Endometrial microvascular endothelial cells (primary cell): ENCODE measurements around the gene PIP5KL1. TPM values are rescaled to one million over a fixed set of nuclear protein-coding genes. Genes with fewer than 3 reads are reported as not detected.

Experiments
- in situ Hi-C: cut with HindIII; loops from 2 replicates; pipeline ENCODE4 v1.10.0; 2017; ENCODE audit warnings: low sequenced_read_pairs, low pct_unique_long_range_greater_than_20kb; ENCODE audit errors: inconsistent ontology term
- total RNA-seq: library from RNA; depleted of rRNA; stranded (reverse); fragments of >200 nt; gene quantifications from one replicate; pipeline ENCODE4 v1.2.3, GENCODE V29; 2015; ENCODE audit errors: inconsistent ontology term

The PIP5KL1 gene
- total RNA-seq, 1 donor from 2014 or later = not detected

DNA sequence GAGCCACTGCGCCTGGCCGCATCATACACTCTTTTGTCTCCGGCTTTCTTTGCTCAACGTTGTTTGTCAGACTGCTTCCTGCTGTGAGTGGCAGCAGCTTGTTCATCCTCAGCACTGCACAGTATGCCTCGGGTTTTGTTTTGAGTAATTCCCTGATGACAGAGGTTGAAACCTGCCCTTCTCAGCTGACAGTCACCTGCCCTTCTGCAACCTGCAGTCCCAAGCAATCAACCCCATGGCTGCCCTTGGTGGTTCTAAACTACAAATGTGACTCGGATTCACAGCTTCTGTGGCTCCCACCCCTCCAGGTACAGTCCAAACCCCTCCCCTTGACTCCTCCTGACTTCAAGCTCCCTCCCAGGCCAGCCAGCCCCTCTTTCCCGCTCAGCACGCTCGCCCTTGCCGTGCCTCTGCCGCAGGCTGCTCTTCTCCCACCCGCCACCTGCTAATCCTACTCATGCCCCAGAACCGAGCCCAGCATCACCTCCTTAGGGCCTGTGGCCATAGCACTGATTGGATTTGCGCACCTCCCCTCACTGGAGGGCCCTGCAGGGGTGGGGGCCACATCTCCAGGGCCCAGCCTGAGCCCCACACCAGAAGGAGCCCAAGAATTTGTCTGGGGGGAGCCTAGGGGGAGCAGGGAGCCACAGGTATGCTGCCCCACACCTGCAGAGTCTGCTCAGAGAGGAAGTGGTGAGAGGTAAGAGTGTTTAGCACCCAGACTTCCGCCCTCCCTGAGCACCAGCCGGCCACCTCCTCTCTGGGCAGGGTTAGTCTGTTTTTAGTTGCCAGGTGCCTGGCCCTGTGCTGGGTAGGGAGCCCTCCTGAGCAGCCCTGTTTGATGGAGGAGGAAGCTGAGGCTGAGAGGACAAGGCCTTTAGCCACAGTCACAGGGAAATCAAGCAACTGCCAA lies 40.1 kb upstream of the PIP5KL1 start:
- in situ Hi-C loops = no loop called here

- in situ Hi-C loops = no loop called here
Observed at GRCh38 chr9:127968700-127969383, 38.3 kb upstream of the PIP5KL1 start.

- in situ Hi-C loops = no loop called here
Observed at GRCh38 chr9:127968042-127968441, 37.5 kb upstream of the PIP5KL1 start.

- in situ Hi-C loops = no loop called here
Observed at GRCh38 chr9:127967151-127967809, 36.7 kb upstream of the PIP5KL1 start.

DNA sequence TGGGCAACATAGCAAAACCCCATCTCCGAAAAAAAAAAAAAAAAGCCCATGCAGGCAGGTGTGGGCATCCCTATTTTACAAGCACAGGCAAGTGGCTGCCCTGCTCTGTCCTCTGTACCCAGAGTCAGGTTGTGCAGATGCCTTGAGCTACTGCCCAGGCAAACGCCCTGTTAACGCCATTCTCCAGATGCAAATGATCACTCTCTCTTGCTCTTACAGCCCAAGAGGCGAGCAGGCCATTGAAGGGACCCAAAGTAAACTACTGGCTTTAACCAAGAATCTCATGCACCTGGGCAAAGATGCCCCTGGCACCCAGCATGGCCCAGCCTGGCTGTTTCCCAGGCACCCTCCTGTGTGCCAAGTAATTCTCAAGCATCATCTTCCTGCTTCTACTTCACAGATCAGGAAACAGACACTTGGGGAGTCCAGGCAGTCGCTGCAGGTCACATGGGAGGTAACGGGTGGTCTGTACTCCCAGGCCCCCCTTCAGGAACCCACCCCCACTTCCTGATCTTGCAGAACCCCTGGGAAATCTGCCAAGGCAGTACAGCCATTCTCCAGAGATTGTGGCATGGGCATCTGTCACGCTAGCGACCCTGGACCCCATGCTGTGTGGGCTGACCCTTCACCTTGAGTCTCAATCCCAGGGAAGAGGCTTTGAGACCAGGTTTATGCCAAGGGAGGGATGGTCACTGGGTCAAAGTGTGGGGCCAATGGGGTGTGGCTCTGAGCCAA lies 36.0 kb upstream of the PIP5KL1 start:
- in situ Hi-C loops = no loop called here

- in situ Hi-C loops = no loop called here
Observed at GRCh38 chr9:127965953-127966352, 35.4 kb upstream of the PIP5KL1 start.

GRCh38 chr9:127963359-127964064 lies 32.9 kb upstream of the PIP5KL1 start:
- in situ Hi-C loops = no loop called here

DNA sequence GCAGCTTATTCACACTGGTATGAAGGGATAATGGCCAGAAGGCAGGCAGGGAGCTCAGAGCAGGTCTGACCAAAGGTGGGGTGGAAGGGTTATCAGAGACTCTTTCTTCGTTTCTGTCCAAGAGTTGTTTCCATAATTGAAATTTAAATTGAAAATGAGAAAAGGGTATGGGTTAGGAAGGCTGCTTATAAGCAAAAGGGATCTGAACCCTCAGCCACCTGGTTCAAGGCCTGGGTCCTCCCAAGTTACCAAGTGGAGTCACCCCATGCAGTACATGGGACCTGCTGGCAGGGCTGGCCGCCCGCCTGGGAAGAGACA lies 32.4 kb upstream of the PIP5KL1 start:
- in situ Hi-C loops = no loop called here

GRCh38 chr9:127962278-127962677 lies 31.7 kb upstream of the PIP5KL1 start:
- in situ Hi-C loops = no loop called here

DNA sequence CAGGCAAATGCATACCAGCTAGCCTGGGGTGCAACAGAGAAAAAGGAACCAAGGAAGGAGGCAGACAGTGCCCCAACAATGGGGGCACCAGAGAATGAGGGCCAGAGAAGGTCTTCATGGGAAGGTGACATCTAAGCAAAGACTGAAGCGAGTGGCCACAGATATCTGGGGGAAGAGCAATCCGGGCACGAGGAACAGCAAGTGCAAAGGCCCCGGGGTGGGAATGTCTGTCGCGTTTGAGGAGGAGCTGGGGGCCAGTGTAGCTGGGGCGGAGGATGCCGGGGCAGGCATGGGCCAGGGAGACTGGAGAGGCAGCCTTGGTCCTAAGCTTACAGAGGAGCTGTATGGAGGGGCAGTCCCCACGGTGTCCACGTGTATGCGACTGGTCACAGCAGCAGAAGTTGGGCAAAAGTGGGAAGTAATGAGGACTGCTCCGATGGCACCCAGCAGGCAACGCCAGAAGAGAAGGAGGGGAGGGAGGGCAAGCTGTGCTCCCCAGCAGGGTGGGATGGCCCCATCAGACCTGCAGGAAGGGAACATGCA lies 31.1 kb upstream of the PIP5KL1 start:
- in situ Hi-C loops = no loop called here

DNA sequence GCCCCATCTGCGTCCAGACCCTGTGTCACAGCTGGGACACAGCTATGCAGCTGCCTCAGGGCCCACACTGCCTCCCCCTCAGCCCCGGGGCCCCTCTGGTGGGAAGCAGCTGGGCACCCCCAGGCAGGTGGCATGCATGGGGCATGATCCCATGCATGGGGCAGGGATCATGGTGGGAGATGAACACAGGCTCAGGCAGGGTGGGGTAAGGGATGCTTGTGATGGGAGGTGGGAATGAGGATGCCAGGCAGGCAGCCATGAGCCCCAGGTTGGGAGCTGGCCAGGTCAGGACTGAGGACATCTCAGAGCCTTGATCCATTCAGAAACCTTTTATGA lies 30.5 kb upstream of the PIP5KL1 start:
- in situ Hi-C loops = no loop called here

GRCh38 chr9:127960410-127961154 lies 30.0 kb upstream of the PIP5KL1 start:
- in situ Hi-C loops = no loop called here

DNA sequence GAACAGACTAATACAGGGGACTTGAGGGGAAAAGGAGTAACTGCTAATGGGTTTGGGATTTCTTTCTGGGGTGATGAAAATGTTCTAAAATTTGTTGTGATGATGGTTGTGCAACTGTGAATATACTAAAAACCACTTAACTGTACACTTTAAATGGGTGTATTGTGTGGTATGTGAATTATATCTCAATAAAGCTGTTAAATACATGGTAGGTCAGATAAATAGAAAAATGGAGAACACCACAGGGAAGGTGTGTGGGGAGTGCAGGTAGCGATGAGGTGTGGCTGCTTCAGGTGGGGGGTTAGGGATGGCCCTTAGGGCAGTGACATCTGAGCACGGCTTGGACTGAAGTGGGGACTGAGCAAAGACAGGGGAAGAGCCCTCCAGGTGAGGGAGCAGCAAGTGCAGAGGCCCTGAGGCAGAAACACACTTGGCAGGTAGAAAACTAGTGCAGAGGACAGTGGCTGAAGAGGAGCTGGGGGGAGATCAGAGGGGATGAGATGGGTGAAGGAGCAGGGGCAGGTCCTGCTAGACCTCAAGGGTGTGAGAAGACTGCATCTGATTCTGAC lies 29.3 kb upstream of the PIP5KL1 start:
- in situ Hi-C loops = no loop called here

DNA sequence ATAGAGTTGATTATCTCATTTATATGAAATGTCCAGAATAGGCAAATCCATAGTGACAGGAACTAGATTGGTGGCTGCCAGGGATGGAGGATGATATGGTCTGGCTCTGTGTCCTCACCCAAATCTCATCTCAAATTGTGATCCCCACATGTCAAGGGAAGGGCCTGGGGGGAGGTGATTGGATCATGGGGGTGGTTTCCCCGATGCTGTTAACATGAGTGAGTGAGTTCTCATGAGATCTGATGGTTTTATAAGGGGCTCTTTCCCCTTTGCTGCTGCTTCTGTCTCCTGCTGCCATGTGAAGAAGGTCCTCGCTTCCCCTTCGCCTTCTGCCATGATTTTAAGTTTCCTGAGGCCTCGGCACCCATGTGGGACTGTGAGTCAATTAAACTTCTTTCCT lies 28.8 kb upstream of the PIP5KL1 start:
- in situ Hi-C loops = no loop called here

DNA sequence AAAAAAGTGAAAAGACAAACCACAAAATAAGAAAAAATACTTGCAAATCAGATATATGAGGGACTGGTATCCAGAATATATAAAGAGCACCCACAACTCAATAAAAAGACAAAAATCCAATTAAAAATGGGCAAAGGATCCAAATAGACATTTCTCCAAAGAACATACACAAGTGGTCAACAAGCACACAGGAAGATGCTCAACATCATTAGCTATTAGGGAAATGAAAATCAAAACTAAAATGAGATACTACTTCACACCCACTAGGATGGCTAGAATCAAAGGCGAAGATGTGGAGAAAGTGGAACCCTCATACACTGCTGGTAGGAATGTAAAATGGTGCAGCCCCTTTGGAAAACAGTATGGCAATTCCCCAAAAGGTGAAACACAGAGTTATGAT lies 28.2 kb upstream of the PIP5KL1 start:
- in situ Hi-C loops = no loop called here

DNA sequence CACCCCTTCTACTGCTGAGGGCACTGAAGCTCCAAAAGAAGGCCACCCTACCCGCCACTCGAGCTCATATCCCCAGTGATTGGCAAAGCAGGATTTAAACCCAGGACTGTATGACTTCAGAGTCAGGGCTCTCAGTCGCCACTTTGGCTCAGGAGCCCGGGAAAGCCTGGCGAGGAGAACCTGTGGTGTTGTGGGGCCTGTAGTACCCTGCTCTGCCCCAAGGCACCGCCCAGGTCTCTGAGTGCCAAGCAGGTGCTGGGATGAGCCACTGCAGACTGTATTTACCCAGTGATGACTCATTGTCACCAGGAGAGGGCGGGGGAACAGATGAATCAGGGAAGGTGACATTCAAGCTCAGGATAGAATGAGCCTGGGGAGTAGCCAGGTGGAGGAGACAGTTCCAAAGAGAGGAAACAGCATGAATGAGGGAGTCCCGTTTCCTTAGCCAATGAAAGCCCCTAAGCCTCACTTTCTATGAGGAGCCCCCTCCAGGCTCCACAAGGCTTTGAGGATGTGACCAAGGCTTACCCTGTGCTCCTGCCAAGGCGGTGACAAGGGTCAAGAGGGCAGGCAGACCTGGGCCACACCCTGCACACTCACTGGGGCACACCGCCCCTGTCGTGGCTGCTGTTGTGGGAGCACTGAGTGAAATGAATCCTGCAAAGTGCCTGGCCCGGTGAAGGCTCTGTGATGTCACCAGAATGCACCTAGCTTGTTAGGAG lies 24.9 kb upstream of the PIP5KL1 start:
- in situ Hi-C loops = no loop called here

DNA sequence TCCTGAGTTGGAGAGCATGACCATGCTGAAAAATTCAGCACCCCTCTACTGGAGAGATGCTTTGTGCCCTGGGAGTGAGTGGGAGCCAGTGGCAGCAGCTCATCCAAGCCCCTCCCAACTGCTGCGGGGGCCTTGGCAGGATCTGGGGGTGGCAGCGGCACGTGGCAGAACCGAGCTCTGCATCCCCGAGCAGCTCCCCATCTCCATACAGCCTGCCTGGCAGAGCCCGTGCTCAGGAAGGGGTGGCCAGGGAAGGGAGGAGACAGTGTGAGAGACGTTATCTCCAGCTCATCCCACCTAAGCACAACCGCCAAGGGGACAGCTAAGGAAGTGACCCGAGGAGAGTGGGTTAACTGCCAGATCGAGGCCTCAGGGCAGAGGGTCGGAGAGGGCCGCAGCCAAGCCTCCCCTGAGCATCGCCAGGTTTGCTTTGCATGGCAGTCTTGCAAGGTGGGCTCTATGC lies 24.3 kb upstream of the PIP5KL1 start:
- in situ Hi-C loops = no loop called here
